Measurements from ENCODE around the gene WDR91.

DNA sequence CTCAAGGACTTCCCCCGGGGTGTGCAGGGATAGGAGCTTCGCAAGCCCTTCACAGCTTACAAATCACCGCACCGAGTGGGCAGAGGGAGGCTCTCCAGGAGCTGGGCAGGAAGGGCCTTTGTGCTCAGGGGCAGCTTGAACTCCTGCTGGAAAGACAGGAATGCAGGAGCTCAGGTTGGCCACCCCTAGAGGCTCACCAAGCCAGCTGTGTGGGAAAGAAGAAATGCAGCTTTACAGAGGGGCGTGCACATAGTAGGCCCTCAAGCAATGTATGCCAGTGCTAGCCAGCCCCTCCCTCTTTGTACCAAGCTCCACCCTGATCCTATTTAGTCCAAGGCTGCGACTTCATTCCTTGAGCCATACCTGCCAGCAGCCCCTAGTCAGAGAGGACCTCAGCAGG, 48.4 kb upstream of the WDR91 start:
- TF ChIP-seq EZH2 (IDR thresholded peaks at IDR 0.05; ENCODE audit: borderline replicate concordance, low read depth, low read length, severe bottlenecking): no peak
- TF ChIP-seq, protein P1, sequence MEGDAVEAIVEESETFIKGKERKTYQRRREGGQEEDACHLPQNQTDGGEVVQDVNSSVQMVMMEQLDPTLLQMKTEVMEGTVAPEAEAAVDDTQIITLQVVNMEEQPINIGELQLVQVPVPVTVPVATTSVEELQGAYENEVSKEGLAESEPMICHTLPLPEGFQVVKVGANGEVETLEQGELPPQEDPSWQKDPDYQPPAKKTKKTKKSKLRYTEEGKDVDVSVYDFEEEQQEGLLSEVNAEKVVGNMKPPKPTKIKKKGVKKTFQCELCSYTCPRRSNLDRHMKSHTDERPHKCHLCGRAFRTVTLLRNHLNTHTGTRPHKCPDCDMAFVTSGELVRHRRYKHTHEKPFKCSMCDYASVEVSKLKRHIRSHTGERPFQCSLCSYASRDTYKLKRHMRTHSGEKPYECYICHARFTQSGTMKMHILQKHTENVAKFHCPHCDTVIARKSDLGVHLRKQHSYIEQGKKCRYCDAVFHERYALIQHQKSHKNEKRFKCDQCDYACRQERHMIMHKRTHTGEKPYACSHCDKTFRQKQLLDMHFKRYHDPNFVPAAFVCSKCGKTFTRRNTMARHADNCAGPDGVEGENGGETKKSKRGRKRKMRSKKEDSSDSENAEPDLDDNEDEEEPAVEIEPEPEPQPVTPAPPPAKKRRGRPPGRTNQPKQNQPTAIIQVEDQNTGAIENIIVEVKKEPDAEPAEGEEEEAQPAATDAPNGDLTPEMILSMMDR (IDR thresholded peaks at IDR 0.05; ENCODE audit: borderline replicate concordance, extremely low read depth, low read length, poor library complexity, severe bottlenecking): no peak
